Activated B cell treated with CpG ODN at 0.5 μM for 24 hours (primary cell): ENCODE results near the gene LYPD1. TPM values are rescaled to one million over a fixed set of nuclear protein-coding genes. Genes with fewer than 3 reads are reported as not detected.

ENCODE experiments used
- ATAC-seq: fragments of 200-7000 bp; cut with Tn5 transposase; one replicate; pipeline ENCODE4 v1.10.0; 2021; ENCODE audit warnings: low read depth, mild to moderate bottlenecking, moderate library complexity
- CTCF ChIA-PET: fragments of 350-600 bp; sonication (Branson Sonifier 250); formaldehyde crosslinking; loops from one replicate; lab custom pipeline; 2021; ENCODE audit warnings: antibody characterized with exemption; lab: Charles Lee
- POLR2A ChIA-PET: fragments of 350-600 bp; sonication (Branson Sonifier 250); formaldehyde crosslinking; loops from one replicate; lab custom pipeline; 2021; ENCODE audit warnings: antibody characterized with exemption; lab: Charles Lee
- DNase-seq: peaks from one replicate; pipeline ENCODE4 v3.0.0; 2022
- H3K27ac Mint-ChIP-seq: one replicate; pipeline ENCODE4 v1.8.0; 2020; ENCODE audit warnings: mixed read lengths
- H3K27me3 Mint-ChIP-seq: one replicate; pipeline ENCODE4 v1.8.0; 2021; ENCODE audit warnings: mixed read lengths
- H3K36me3 Mint-ChIP-seq: one replicate; pipeline ENCODE4 v1.8.0; 2021; ENCODE audit warnings: low read depth, mixed read lengths
- H3K4me1 Mint-ChIP-seq: one replicate; pipeline ENCODE4 v1.8.0; 2021; ENCODE audit warnings: mixed read lengths
- H3K4me3 Mint-ChIP-seq: one replicate; pipeline ENCODE4 v1.8.0; 2020; ENCODE audit warnings: mild to moderate bottlenecking, mixed read lengths
- H3K9me3 Mint-ChIP-seq: one replicate; pipeline ENCODE4 v1.8.0; 2020; ENCODE audit warnings: mixed read lengths
- CTCF ChIP-seq: fragments of 200-600 bp; IDR thresholded peaks from one replicate; pipeline ENCODE4 v1.8.0; 2022; ENCODE audit warnings: antibody characterized with exemption, mild to moderate bottlenecking
- intact Hi-C: fragments of 100-400 bp; cut with micrococcal nuclease; formaldehyde crosslinking; loops from one replicate; pipeline ENCODE4 v1.15.1; 2024
- total RNA-seq: library from RNA; stranded (reverse); gene quantifications from 2 replicates; pipeline ENCODE4 v1.2.3, GENCODE V29; 2022

The LYPD1 gene
- total RNA-seq, 1 donor from 2014 or later = not detected

- TF ChIP-seq CTCF = no peak
- ChIA-PET CTCF (no interaction called here), POLR2A (no interaction called here)
- ATAC-seq (no peak), DNase-seq (no peak)
- intact Hi-C loops = no loop called here
- no peaks in the 10 kb centered on the region for H3K36me3 Mint-ChIP-seq
- H3K4me1 Mint-ChIP-seq = no peaks in the 10 kb centered on the region
- no peak overlapping the region for H3K4me3 Mint-ChIP-seq
- H3K27ac Mint-ChIP-seq = no peak overlapping the region
- no peaks in the 10 kb centered on the region for H3K27me3 Mint-ChIP-seq
- H3K9me3 Mint-ChIP-seq = no peaks in the 10 kb centered on the region
Observed at GRCh38 chr2:132620115-132620514, 49.9 kb downstream of the LYPD1 start.

- ChIA-PET POLR2A (no interaction called here), CTCF (no interaction called here)
- no peak for ATAC-seq
- intact Hi-C loops = no loop called here
- Mint-ChIP-seq H3K36me3 (no peaks in the 10 kb centered on the region), H3K27me3 (no peaks in the 10 kb centered on the region), H3K4me3 (no peak overlapping the region), H3K9me3 (no peaks in the 10 kb centered on the region), H3K27ac (no peak overlapping the region), H3K4me1 (no peaks in the 10 kb centered on the region)
- no peak for TF ChIP-seq CTCF
- no peak for DNase-seq
Observed at GRCh38 chr2:132618734-132619133, 51.3 kb downstream of the LYPD1 start.

GRCh38 chr2:132617989-132618388 is 52.0 kb downstream of the LYPD1 start:
- TF ChIP-seq CTCF = no peak
- Mint-ChIP-seq H3K36me3 (no peaks in the 10 kb centered on the region), H3K27ac (no peak overlapping the region), H3K27me3 (no peaks in the 10 kb centered on the region), H3K4me3 (no peak overlapping the region), H3K4me1 (no peaks in the 10 kb centered on the region), H3K9me3 (no peaks in the 10 kb centered on the region)
- ATAC-seq (no peak), DNase-seq (no peak)
- intact Hi-C loops = no loop called here
- ChIA-PET CTCF (no interaction called here), POLR2A (no interaction called here)

GRCh38 chr2:132615329-132616085 is 54.5 kb downstream of the LYPD1 start:
- H3K36me3 Mint-ChIP-seq = no peaks in the 10 kb centered on the region

GRCh38 chr2:132611719-132612118 is 58.3 kb downstream of the LYPD1 start:
- DNase-seq (no peak), ATAC-seq (no peak)
- no peaks in the 10 kb centered on the region for H3K9me3 Mint-ChIP-seq
- no peaks in the 10 kb centered on the region for H3K27me3 Mint-ChIP-seq
- no peaks in the 10 kb centered on the region for H3K36me3 Mint-ChIP-seq
- intact Hi-C loops = no loop called here
- no peak for TF ChIP-seq CTCF
- H3K4me1 Mint-ChIP-seq = no peaks in the 10 kb centered on the region
- no peak overlapping the region for H3K4me3 Mint-ChIP-seq
- no peak overlapping the region for H3K27ac Mint-ChIP-seq
- ChIA-PET POLR2A (no interaction called here), CTCF (no interaction called here)

More at GRCh38 chr2:132615329-132616085, 54.5 kb downstream of the LYPD1 start:
- ChIA-PET POLR2A (interaction anchor here (0.6 kb wide), 1 partner anchor 58 kb away, joined by 3 read pairs; no protein-coding TSS in a partner anchor), CTCF (no interaction called here)
- Mint-ChIP-seq H3K27ac (no peak overlapping the region), H3K27me3 (no peaks in the 10 kb centered on the region), H3K4me3 (no peak overlapping the region), H3K9me3 (no peaks in the 10 kb centered on the region), H3K4me1 (no peaks in the 10 kb centered on the region)
- no peak for TF ChIP-seq CTCF
- ATAC-seq (no peak), DNase-seq (no peak)
- intact Hi-C loops = no loop called here
